Sigmoid colon (tissue), 7 donors: ENCODE results near the gene HIBADH. TPM values are rescaled to one million over a fixed set of nuclear protein-coding genes. Genes with fewer than 3 reads are reported as not detected.

ENCODE experiments used
- DNase-seq: peaks from one replicate; pipeline ENCODE4 v3.0.0-alpha.2; 2019
- H3K27ac ChIP-seq, 4 donors: fragments of 200-600 bp; sonication (generic); one replicate each; pipeline ENCODE4 v1.5.1; 2016 to 2019; ENCODE audit warnings: mild to moderate bottlenecking in 1 of 4
- H3K27me3 ChIP-seq, 3 donors: fragments of 200-600 bp; sonication (generic); one replicate each; pipeline ENCODE4 v1.5.1; 2019; ENCODE audit warnings: mild to moderate bottlenecking in 1 of 3
- H3K36me3 ChIP-seq, 4 donors: fragments of 200-600 bp; sonication (generic); one replicate each; pipeline ENCODE4 v1.5.1; 2016 to 2019
- H3K4me1 ChIP-seq, 4 donors: fragments of 200-600 bp; sonication (generic); one replicate each; pipeline ENCODE4 v1.5.1; 2017 to 2019
- H3K4me3 ChIP-seq, 4 donors: fragments of 200-600 bp; sonication (generic); one replicate each; pipeline ENCODE4 v1.5.1; 2017 to 2019; ENCODE audit warnings: mild to moderate bottlenecking in 2 of 4, moderate library complexity in 1 of 4
- H3K9me3 ChIP-seq, 4 donors: fragments of 200-600 bp in 3 of 4; sonication (generic) in 3 of 4; one replicate each; pipeline versions ENCODE4 v1.5.1 to v1.6.1; 2013 to 2019
- EP300 ChIP-seq, 4 donors: sonication (generic); formaldehyde crosslinking; IDR thresholded peaks; one replicate each; pipeline ENCODE4 v1.6.1; 2017; ENCODE audit warnings: antibody characterized with exemption in 4 of 4
- POLR2A ChIP-seq, 2 donors: fragments of 450-650 bp; IDR thresholded peaks; one replicate each; pipeline ENCODE4 v1.6.1; 2016; ENCODE audit warnings: antibody characterized with exemption in 2 of 2, mild to moderate bottlenecking in 2 of 2, moderate library complexity in 2 of 2
- POLR2AphosphoS5 ChIP-seq, 4 donors: sonication (generic); formaldehyde crosslinking; IDR thresholded peaks; one replicate each; pipeline ENCODE4 v1.6.1; 2017; ENCODE audit warnings: antibody characterized with exemption in 4 of 4
- WGBS, 2 donors: extraction: QIAGEN DNeasy Blood & Tissue Kit; methylation state at CpG; one replicate each; pipeline ENCODE4 v1.1.7; 2013; 5-methylcytosine and 5-hydroxymethylcytosine counted together
- intact Hi-C: fragments of 100-400 bp; cut with DNase I; formaldehyde crosslinking; loops from one replicate; pipeline ENCODE4 v1.15.1; 2023
- polyA plus RNA-seq, 3 donors: library from polyadenylated mRNA; stranded (reverse); fragments of 200-250 nt; gene quantifications; one replicate each; pipeline ENCODE4 v1.2.3, GENCODE V29; 2013
- total RNA-seq, 4 donors: library from RNA; depleted of rRNA; stranded (reverse); fragments of >200 nt; gene quantifications; one replicate each; pipeline ENCODE4 v1.1.0, GENCODE V29; 2016
- TF ChIP-seq, protein P1 (sequence below), 4 experiments: fragments of 450-650 bp in 3 of 4; fragments of 200-600 bp in 1 of 4; IDR thresholded peaks; one replicate each; pipeline ENCODE4 v1.5.1; 2016 to 2019; ENCODE audit warnings: antibody characterized with exemption in 4 of 4, mild to moderate bottlenecking in 3 of 4, moderate library complexity in 2 of 4
- donor health status: healthy with polysubstance abuse.
- donor health status: Bipolar disorder and iron deficiency.
- donor health status: healthy.

The HIBADH gene
- total and polyA plus RNA-seq, 7 donors = 23.4 to 89.5 (median 63.5) TPM

DNA sequence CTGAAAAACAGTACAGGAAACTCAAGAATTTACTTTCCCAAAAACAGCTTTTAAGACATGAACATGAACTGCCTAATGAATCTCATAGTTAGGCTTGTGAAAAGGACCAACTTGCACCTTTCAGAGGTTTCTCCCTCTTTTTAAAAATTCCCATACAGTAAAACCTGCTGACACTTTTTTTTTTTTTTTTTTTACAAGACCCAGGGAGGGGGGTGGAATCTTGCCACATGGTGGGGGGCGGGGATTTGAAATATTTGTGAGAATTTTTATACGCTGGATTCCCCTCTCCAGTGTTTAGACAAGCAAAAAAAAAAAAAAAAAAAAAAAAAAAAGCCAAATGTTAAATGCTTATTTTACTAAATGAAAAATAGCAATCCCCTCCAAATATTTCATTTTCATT is 57.4 kb downstream of the HIBADH start:
- no peaks in the 10 kb centered on the region for H3K36me3 ChIP-seq
- 89 to 94% methylated on average over 2 of the region's 2 CpGs for WGBS, 2 donors
- no peaks in the 10 kb centered on the region for H3K27me3 ChIP-seq
- TF ChIP-seq, protein P1, sequence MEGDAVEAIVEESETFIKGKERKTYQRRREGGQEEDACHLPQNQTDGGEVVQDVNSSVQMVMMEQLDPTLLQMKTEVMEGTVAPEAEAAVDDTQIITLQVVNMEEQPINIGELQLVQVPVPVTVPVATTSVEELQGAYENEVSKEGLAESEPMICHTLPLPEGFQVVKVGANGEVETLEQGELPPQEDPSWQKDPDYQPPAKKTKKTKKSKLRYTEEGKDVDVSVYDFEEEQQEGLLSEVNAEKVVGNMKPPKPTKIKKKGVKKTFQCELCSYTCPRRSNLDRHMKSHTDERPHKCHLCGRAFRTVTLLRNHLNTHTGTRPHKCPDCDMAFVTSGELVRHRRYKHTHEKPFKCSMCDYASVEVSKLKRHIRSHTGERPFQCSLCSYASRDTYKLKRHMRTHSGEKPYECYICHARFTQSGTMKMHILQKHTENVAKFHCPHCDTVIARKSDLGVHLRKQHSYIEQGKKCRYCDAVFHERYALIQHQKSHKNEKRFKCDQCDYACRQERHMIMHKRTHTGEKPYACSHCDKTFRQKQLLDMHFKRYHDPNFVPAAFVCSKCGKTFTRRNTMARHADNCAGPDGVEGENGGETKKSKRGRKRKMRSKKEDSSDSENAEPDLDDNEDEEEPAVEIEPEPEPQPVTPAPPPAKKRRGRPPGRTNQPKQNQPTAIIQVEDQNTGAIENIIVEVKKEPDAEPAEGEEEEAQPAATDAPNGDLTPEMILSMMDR (IDR thresholded peaks at IDR 0.05) = no peak
- TF ChIP-seq POLR2A (IDR thresholded peaks at IDR 0.05) (no peak), POLR2AphosphoS5 (IDR thresholded peaks at IDR 0.05) (no peak), EP300 (IDR thresholded peaks at IDR 0.05) (no peak)
- peaks cover 0 to 32% (median 21%) of the 10 kb centered on the region in 4 donors for H3K4me1 ChIP-seq
- no peak for DNase-seq
- H3K4me3 ChIP-seq = no peak overlapping the region
- no peak overlapping the region for H3K27ac ChIP-seq
- intact Hi-C loops = no loop called here
- H3K9me3 ChIP-seq = no peaks in the 10 kb centered on the region

DNA sequence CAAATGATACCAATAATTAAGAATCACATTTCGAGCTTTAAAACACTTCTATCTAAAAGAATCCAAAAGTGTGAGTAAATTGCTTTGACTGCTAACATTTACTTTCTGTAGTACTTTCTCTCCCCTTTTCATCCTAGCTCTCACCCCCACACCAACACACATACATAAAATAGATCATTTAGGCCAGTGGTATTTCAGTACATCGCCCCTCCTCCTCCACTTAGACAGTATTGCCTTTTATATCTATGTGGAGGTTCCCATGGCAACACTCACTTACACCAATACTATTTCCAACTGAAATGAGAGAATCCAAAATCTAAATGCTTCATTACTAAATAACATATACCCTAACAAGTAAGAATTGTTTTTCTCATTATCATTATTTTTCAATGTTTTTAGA is 58.9 kb downstream of the HIBADH start:
- H3K9me3 ChIP-seq = no peaks in the 10 kb centered on the region
- H3K27ac ChIP-seq = no peak overlapping the region
- no peaks in the 10 kb centered on the region for H3K36me3 ChIP-seq
- 97 to 99% methylated on average over 2 of the region's 2 CpGs for WGBS, 2 donors
- H3K27me3 ChIP-seq = no peaks in the 10 kb centered on the region
- intact Hi-C loops = no loop called here
- H3K4me1 ChIP-seq = peaks cover 0 to 24% (median 17%) of the 10 kb centered on the region in 4 donors
- no peak for DNase-seq
- no peak for TF ChIP-seq POLR2AphosphoS5 (IDR thresholded peaks at IDR 0.05)
- TF ChIP-seq, protein P1 (IDR thresholded peaks at IDR 0.05) = no peak
- no peak overlapping the region for H3K4me3 ChIP-seq

DNA sequence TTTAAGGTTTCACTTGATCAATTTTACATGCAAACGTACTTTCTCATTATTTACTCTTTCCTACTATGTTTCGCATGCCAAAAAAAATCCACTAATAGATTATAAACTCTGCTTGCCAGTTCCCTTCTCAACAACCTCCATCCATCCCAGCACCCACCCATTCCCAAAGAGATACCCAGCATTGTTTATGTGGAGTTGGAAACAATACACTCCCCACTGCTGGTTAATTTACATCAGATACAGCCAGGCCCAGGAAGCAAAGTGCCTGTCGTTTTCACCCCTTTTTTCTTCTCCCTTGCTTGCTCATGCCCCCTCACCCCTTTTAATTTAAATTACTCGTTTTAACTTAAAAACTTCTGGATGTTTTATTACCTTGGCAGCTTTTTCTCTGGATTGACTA is 59.9 kb downstream of the HIBADH start:
- intact Hi-C loops = no loop called here
- H3K27ac ChIP-seq = no peak overlapping the region
- no peaks in the 10 kb centered on the region for H3K27me3 ChIP-seq
- peaks cover 0 to 16% (median 11%) of the 10 kb centered on the region in 4 donors for H3K4me1 ChIP-seq
- TF ChIP-seq POLR2A (IDR thresholded peaks at IDR 0.05) (no peak), POLR2AphosphoS5 (IDR thresholded peaks at IDR 0.05) (no peak), EP300 (IDR thresholded peaks at IDR 0.05) (no peak)
- TF ChIP-seq, protein P1 (IDR thresholded peaks at IDR 0.05) = no peak
- no peaks in the 10 kb centered on the region for H3K36me3 ChIP-seq
- H3K4me3 ChIP-seq = no peak overlapping the region
- 60 to 65% methylated on average over 4 of the region's 4 CpGs for WGBS, 2 donors
- DNase-seq = no peak
- no peaks in the 10 kb centered on the region for H3K9me3 ChIP-seq

DNA sequence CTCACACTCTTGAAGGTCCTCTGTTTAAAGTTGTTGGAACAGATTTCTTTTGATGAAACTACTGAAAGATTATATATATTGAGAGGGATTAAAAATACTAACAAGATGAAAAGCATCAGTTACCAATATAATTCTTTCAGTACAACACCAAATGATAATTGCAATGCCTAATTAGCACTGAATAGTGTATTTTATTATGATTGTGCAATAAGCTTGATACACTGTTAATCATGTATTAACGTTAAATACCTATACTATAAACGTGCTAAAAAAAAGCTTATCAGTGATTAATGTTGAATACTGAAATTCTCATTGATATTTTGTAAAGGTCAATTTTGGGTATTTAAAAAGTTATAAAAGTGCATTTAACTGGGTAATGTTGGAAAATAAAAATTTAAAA is 61.5 kb downstream of the HIBADH start:
- no peak overlapping the region for H3K4me3 ChIP-seq
- 94% methylated on average over 2 of the region's 2 CpGs for WGBS, 2 donors
- H3K9me3 ChIP-seq = no peaks in the 10 kb centered on the region
- intact Hi-C loops = no loop called here
- no peak overlapping the region for H3K27ac ChIP-seq
- no peaks in the 10 kb centered on the region for H3K27me3 ChIP-seq
- H3K36me3 ChIP-seq = no peaks in the 10 kb centered on the region
- TF ChIP-seq, protein P1 (IDR thresholded peaks at IDR 0.05) = no peak
- TF ChIP-seq EP300 (IDR thresholded peaks at IDR 0.05) = no peak
- DNase-seq = no peak
- H3K4me1 ChIP-seq = peaks cover 0 to 6% (median 3%) of the 10 kb centered on the region in 4 donors

DNA sequence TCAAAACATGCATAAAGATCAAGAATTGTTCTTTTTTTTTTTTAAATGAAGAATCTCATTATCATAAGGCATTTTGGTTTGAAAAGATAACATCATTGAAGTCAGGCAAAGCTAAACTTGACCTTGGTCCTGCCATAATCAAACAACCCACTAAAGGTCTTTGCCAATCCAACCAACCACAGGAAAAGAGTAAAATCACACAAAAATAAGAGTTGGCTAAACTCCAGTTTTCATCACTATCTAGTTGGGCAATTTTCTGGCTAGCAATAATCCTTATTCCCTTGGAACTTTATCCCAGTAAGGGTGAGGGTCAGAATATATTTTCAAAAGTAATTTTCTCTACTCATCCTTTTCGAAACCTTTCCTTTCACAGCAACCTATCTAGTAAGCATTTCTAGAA is 62.4 kb downstream of the HIBADH start:
- H3K4me3 ChIP-seq = no peak overlapping the region
- TF ChIP-seq, protein P1 (IDR thresholded peaks at IDR 0.05) = no peak
- no peak for TF ChIP-seq POLR2AphosphoS5 (IDR thresholded peaks at IDR 0.05)
- WGBS, 2 donors = 95 to 99% methylated on average over 1 of the region's 1 CpG

More for the DNA sequence above, 62.4 kb downstream of the HIBADH start:
- Histone ChIP-seq H3K27me3 (no peaks in the 10 kb centered on the region), H3K36me3 (no peaks in the 10 kb centered on the region), H3K9me3 (no peaks in the 10 kb centered on the region), H3K4me1 (no peaks in the 10 kb centered on the region), H3K27ac (no peak overlapping the region)
- intact Hi-C loops = no loop called here
- DNase-seq = no peak
